Stimulated activated CD4-positive, alpha-beta T cell treated with anti-CD3 and anti-CD28 coated beads, Interleukin-2, amount 100 ng/mL, for 4 hours (primary cell): ENCODE results near the gene NT5C3B.
"Not testable (repeated sequence)": the region's sequence is repeated elsewhere in the genome, so short reads cannot be mapped to it uniquely, and the experiment has no call there.

Experiments used
- DNase-seq: peaks from one replicate; pipeline ENCODE4 v3.0.0-alpha.2; 2020; ENCODE audit warnings: low read depth

NT5C3B gene

DNA sequence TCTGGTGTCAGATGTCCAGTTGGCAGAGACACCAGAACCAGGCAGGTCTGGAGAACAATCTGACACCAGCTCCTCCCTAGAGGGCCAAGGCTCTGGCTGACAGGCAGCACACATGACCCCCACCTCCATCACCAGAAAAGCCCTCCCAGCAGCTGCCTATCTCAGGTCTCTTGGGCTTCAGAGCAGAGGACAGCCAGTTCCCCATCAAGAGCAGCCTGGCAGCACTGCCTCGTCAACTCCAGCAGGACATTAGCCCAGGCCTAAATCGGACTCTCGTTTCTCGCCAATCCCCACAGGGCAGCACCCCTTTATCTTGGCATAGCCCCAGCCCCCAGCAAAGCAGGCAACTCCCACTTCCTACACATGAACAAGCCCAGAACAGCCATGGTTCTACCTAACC lies 53.9 kb downstream of the NT5C3B start:
- DNase-seq = no peak

DNA sequence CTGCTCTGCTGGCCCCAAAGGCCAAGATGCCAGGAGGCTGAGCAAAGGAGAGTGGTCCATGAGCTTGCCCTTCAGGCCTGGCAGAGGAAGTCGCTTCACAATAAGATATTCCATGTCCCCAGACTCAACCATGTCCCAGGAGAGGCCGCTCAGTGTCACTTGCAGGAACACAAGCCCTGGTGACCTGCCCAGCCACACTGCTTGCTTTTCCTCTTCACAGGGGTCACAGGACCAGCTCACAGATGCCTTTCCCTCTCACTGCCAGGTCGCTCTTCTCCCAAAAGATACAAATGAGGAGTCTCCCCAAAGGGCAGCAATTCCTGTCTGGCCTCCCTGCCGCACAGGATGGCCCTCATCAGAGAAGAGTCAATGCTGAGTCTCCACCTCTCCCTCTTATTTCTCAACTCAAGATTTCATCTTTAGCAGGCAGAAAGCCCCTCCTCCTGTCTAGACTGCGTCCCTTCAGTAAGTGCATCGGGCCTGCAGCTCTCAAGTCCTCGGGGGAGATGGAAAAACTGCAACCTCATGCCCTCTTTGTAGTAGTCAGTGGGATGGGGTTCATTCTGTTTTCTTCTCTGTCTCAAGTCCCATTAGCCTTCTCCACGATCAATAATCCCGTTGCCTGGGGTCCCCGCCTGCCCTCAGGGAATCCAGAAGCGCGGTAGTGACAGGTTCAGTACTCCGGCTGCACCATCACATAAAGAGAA lies 54.5 kb downstream of the NT5C3B start:
- no peak for DNase-seq

- DNase-seq = no peak
Measured at GRCh38 chr17:41779954-41780353, 56.1 kb downstream of the NT5C3B start.

- DNase-seq = no peak
Measured at GRCh38 chr17:41777574-41778188, 58.4 kb downstream of the NT5C3B start.

DNA sequence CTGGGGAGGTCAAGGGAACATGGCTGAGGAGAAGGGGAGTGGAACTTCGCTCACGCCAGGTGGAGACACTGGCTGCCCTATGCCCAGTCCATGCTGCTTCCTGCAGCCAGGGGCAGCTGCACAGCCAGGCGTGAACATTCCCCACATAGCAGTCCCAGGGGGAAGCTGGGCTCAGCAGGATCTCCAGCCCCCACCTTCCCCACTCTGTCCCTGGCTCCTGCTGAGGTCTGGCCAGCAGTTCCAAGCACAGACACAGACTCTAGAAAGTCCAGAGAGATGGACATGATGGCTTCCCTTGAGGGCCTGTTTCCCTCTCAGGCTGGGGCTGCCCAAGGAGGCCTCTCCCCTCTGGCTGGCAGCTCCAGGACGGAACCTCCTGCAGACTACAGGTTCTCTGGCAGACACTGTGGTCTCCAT lies 58.9 kb downstream of the NT5C3B start:
- DNase-seq = no peak

DNA sequence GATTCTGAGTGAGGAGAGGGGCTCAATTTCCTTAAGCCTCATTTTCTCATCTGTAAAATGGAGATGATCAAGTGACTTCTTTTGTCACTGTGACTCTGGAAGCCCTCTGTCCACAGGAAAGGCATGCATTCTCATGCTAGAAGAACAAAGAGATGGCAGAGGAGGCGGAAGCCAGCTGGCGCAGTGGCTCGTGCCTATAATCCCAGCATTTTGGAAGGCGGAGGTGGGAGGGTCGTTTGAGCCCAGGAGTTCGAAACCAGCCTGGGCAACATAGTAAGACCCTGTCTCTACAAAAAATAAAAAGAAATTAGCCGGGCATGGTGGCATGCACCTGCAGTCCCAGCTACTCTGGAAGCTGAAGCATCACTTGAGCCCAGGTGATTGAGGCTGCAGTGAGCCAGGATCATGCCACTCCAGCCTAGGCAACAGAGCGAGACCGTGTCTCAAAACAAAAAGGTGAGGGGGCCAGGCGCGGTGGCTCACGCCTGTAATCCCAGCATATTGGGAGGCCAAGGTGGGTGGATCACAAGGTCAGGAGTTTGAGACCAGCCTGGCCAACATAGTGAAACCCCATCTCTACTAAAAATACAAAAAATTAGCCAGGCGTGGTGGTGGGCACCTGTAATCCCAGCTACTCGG lies 59.7 kb downstream of the NT5C3B start:
- not testable (repeated sequence) for DNase-seq

GRCh38 chr17:41775394-41776226 lies 60.4 kb downstream of the NT5C3B start:
- no peak for DNase-seq
